RWPE2 (cell line): ENCODE data around the gene SMYD3.

Experiments
- ATAC-seq: fragments of 200-7000 bp; cut with Tn5 transposase; 3 replicates; pipeline ENCODE4 v1.9.1; 2021; ENCODE audit warnings: low read depth
- DNase-seq: peaks from one replicate; pipeline ENCODE4 v3.0.0-alpha.2; 2020; ENCODE audit warnings: low spot score
- H3K27ac ChIP-seq: fragments of 450-650 bp; 2 replicates; pipeline ENCODE4 v1.5.1; 2017; ENCODE audit warnings: mild to moderate bottlenecking; ENCODE audit not compliant: poor library complexity, severe bottlenecking
- H3K27me3 ChIP-seq: fragments of 250-450 bp; sonication (Bioruptor Pico); 2 replicates; pipeline ENCODE4 v1.5.1; 2021; ENCODE audit warnings: mild to moderate bottlenecking, moderate library complexity; ENCODE audit not compliant: insufficient read depth, poor library complexity, severe bottlenecking
- H3K36me3 ChIP-seq: fragments of 250-450 bp; sonication (Bioruptor Pico); 2 replicates; pipeline ENCODE4 v1.5.1; 2020; ENCODE audit warnings: low read depth, mild to moderate bottlenecking, moderate library complexity
- H3K4me1 ChIP-seq: fragments of 250-450 bp; sonication (Bioruptor Pico); 2 replicates; pipeline ENCODE4 v1.5.1; 2021; ENCODE audit warnings: mild to moderate bottlenecking, moderate library complexity; ENCODE audit not compliant: insufficient read depth, poor library complexity, severe bottlenecking
- H3K4me3 ChIP-seq: fragments of 250-450 bp; sonication (Bioruptor Pico); 2 replicates; pipeline ENCODE4 v1.5.1; 2021; ENCODE audit warnings: mild to moderate bottlenecking, moderate library complexity; ENCODE audit not compliant: severe bottlenecking
- H3K9me3 ChIP-seq: fragments of 250-450 bp; sonication (Bioruptor Pico); 2 replicates; pipeline ENCODE4 v1.5.1; 2021; ENCODE audit warnings: mild to moderate bottlenecking, moderate library complexity; ENCODE audit not compliant: severe bottlenecking
- CTCF ChIP-seq: fragments of 450-650 bp; IDR thresholded peaks from one replicate; pipeline ENCODE4 v1.5.1; 2017; ENCODE audit warnings: mild to moderate bottlenecking, moderate library complexity; ENCODE audit not compliant: poor library complexity, severe bottlenecking

Gene SMYD3

GRCh38 chr1:246506674-246507481 lies at the start of gene SMYD3:
Gene SMYD3 (minus strand): TSS chr1:246507279.
- Histone ChIP-seq H3K9me3 (no peaks in the 10 kb centered on the region), H3K27me3 (no peaks in the 10 kb centered on the region), H3K36me3 (no peaks in the 10 kb centered on the region), H3K4me3 (peak within 1 kb of the TSS; percentile 69), H3K27ac (no peak within 1 kb of the TSS), H3K4me1 (peaks cover 9% of the 10 kb centered on the region)
- DNase-seq (no peak), ATAC-seq (peak; percentile 79)
- peak; percentile 9 for TF ChIP-seq CTCF

- TF ChIP-seq CTCF, result no peak
These were observed 47.1 kb upstream of the SMYD3 start for GRCh38 chr1:246554201-246554600.

GRCh38 chr1:246552110-246552509 lies 45.0 kb upstream of the SMYD3 start:
- DNase-seq (no peak), ATAC-seq (no peak)
- Histone ChIP-seq H3K9me3 (no peaks in the 10 kb centered on the region), H3K4me3 (no peak overlapping the region), H3K27me3 (no peaks in the 10 kb centered on the region), H3K27ac (no peak overlapping the region), H3K36me3 (peaks cover 41% of the 10 kb centered on the region), H3K4me1 (no peaks in the 10 kb centered on the region)
- no peak for TF ChIP-seq CTCF

More at GRCh38 chr1:246554201-246554600, 47.1 kb upstream of the SMYD3 start:
- ATAC-seq, result no peak
- no peaks in the 10 kb centered on the region for H3K27me3 ChIP-seq
- no peak overlapping the region for H3K4me3 ChIP-seq
- no peak overlapping the region for H3K27ac ChIP-seq
- peaks cover 32% of the 10 kb centered on the region for H3K36me3 ChIP-seq
- no peaks in the 10 kb centered on the region for H3K4me1 ChIP-seq
- H3K9me3 ChIP-seq, result no peaks in the 10 kb centered on the region
- no peak for DNase-seq

GRCh38 chr1:246550402-246550801 lies 43.3 kb upstream of the SMYD3 start:
- H3K4me1 ChIP-seq, result no peaks in the 10 kb centered on the region
- H3K4me3 ChIP-seq, result no peak overlapping the region
- H3K9me3 ChIP-seq, result no peaks in the 10 kb centered on the region
- no peaks in the 10 kb centered on the region for H3K27me3 ChIP-seq
- DNase-seq (no peak), ATAC-seq (no peak)
- H3K36me3 ChIP-seq, result peaks cover 28% of the 10 kb centered on the region
- H3K27ac ChIP-seq, result no peak overlapping the region
- TF ChIP-seq CTCF, result no peak

- no peaks in the 10 kb centered on the region for H3K9me3 ChIP-seq
- DNase-seq (no peak), ATAC-seq (no peak)
- no peak overlapping the region for H3K4me3 ChIP-seq
- H3K27me3 ChIP-seq, result no peaks in the 10 kb centered on the region
- no peaks in the 10 kb centered on the region for H3K4me1 ChIP-seq
- H3K36me3 ChIP-seq, result peaks cover 20% of the 10 kb centered on the region
- TF ChIP-seq CTCF, result no peak
- no peak overlapping the region for H3K27ac ChIP-seq
These were observed 42.6 kb upstream of the SMYD3 start for GRCh38 chr1:246549665-246550064.
